ENCODE data around the gene PKN3. TPM values are rescaled to one million over a fixed set of nuclear protein-coding genes. Genes with fewer than 3 reads are reported as not detected.
A peak's percentile ranks its signal among the peaks of the same experiment; 100 is the strongest.

The PKN3 gene
- total and polyA plus RNA-seq, 9 of the 15 experiments (the other 6 are each of a cell fraction or from before 2014, with no cell fraction given) = 0.82 to 49.2 (median 19.7) TPM

GRCh38 chr9:128702445-128702948 lies at the start of gene PKN3 (continued):
- TF ChIP-seq MLLT1 (IDR thresholded peaks at IDR 0.05) (no peak), SIN3A (IDR thresholded peaks at IDR 0.05; ENCODE audit: borderline replicate concordance in 2 of 2, control insufficient read depth in 1 of 2, low read depth in 2 of 2, low read length in 2 of 2) (peak in 1 of 2 experiments; percentile 47; a peak in 1 of 4 replicates), BCOR (IDR thresholded peaks at IDR 0.05) (0 out of 2 replicates have a peak, but pooled peaks have one; percentile 6), FIP1L1 (IDR thresholded peaks at IDR 0.05; ENCODE audit: low read depth, low read length, poor library complexity, severe bottlenecking) (peak; percentile 53), CSDE1 (IDR thresholded peaks at IDR 0.05) (no peak), TOE1 (IDR thresholded peaks at IDR 0.05; ENCODE audit: borderline replicate concordance) (peak; percentile 59; the same call in 1 of the 2 replicates), TOE1 (CRISPR knock-in tag; IDR thresholded peaks at IDR 0.05; ENCODE audit: borderline replicate concordance, low read depth) (no peak), SAFB (IDR thresholded peaks at IDR 0.05; ENCODE audit: borderline replicate concordance, low read depth, low read length) (peak; percentile 83), KAT7 (CRISPR knock-in tag; IDR thresholded peaks at IDR 0.05; ENCODE audit: borderline replicate concordance) (peak; percentile 58; the same call in 1 of the 2 replicates), CREM (IDR thresholded peaks at IDR 0.05; ENCODE audit: low read depth) (peak; percentile 33; the same call in 1 of the 2 replicates), ZBTB7A (IDR thresholded peaks at IDR 0.05; ENCODE audit: borderline replicate concordance, control insufficient read depth, low read depth, low read length) (peak; percentile 93), GTF2F1 (IDR thresholded peaks at IDR 0.05; ENCODE audit: low read depth, low read length) (no peak), MTA2 (IDR thresholded peaks at IDR 0.05; ENCODE audit: low read depth) (no peak), EP400 (IDR thresholded peaks at IDR 0.05) (peak; percentile 56; the same call in 1 of the 2 replicates), HNRNPL (IDR thresholded peaks at IDR 0.05; ENCODE audit: low read depth, low read length) (peak; percentile 84), GATAD2B (IDR thresholded peaks at IDR 0.05; ENCODE audit: borderline replicate concordance) (peak; percentile 92; the same call in 1 of the 2 replicates), TEAD1 (CRISPR knock-in tag; IDR thresholded peaks at IDR 0.05) (peak in 1 of 2 experiments; percentile 81; a peak in 2 of 4 replicates), ZSCAN29 (IDR thresholded peaks at IDR 0.05) (0 out of 2 replicates have a peak, but pooled peaks have one; percentile 9), ZNF253 (CRISPR knock-in tag; conservative IDR thresholded peaks at IDR 0.05) (no peak), NEUROD1 (IDR thresholded peaks at IDR 0.05; ENCODE audit: borderline replicate concordance, low read depth, low read length, partially characterized antibody) (peak; percentile 55), TCF3 (CRISPR knock-in tag; IDR thresholded peaks at IDR 0.05) (peak; percentile 22; the same call in 1 of the 2 replicates), LCOR (CRISPR knock-in tag; IDR thresholded peaks at IDR 0.05) (peak; percentile 83; the same call in 1 of the 2 replicates), ZNF589 (CRISPR knock-in tag; IDR thresholded peaks at IDR 0.05; ENCODE audit: low read depth) (no peak), CXXC5 (CRISPR knock-in tag; IDR thresholded peaks at IDR 0.05) (peak; percentile 78), NR1H2 (CRISPR knock-in tag; IDR thresholded peaks at IDR 0.05) (no peak), ATF3 (IDR thresholded peaks at IDR 0.05) (no peak), ATF3 (CRISPR knock-in tag; conservative IDR thresholded peaks at IDR 0.05) (peak; percentile 62; the same call in 1 of the 2 replicates), KLF13 (tag; IDR thresholded peaks at IDR 0.05; ENCODE audit: borderline replicate concordance, low read depth) (0 out of 2 replicates have a peak, but pooled peaks have one; percentile 34), FOS (IDR thresholded peaks at IDR 0.05; ENCODE audit: extremely low read depth, insufficient read length) (no peak)

All from K562 (cell line).